Neural cell (in vitro differentiated cells): Measurements from ENCODE around the gene MED13L.

Experiments used
- CTCF ChIP-seq: fragments of 450-650 bp; IDR thresholded peaks from 2 replicates; pipeline ENCODE4 v1.5.1; 2014; ENCODE audit warnings: antibody characterized with exemption, mild to moderate bottlenecking, moderate library complexity; ENCODE audit not compliant: poor library complexity, severe bottlenecking
- EP300 ChIP-seq: fragments of 450-650 bp; conservative IDR thresholded peaks from 2 replicates; pipeline ENCODE4 v1.6.1; 2014; ENCODE audit warnings: antibody characterized with exemption, mild to moderate bottlenecking, moderate library complexity; ENCODE audit not compliant: poor library complexity, severe bottlenecking
- EZH2 ChIP-seq: fragments of 200-600, 300-800 bp; shearing (Covaris generic), sonication (generic); IDR thresholded peaks from 2 replicates; pipeline ENCODE4 v1.6.1; 2014; ENCODE audit warnings: antibody characterized with exemption, low read length, borderline replicate concordance, mild to moderate bottlenecking; ENCODE audit not compliant: insufficient read depth, poor library complexity, severe bottlenecking
- MXI1 ChIP-seq: fragments of 450-650 bp; conservative IDR thresholded peaks from 2 replicates; pipeline ENCODE4 v1.6.1; 2014; ENCODE audit warnings: antibody characterized with exemption, mild to moderate bottlenecking; ENCODE audit not compliant: poor library complexity, severe bottlenecking
- POLR2AphosphoS5 ChIP-seq: IDR thresholded peaks from 2 replicates; pipeline ENCODE4 v1.6.1; 2012
- RAD21 ChIP-seq: fragments of 450-650 bp; conservative IDR thresholded peaks from 2 replicates; pipeline ENCODE4 v1.6.1; 2014; ENCODE audit warnings: antibody characterized with exemption, mild to moderate bottlenecking, moderate library complexity
- SMC3 ChIP-seq: fragments of 450-650 bp; conservative IDR thresholded peaks from 2 replicates; pipeline ENCODE4 v1.6.1; 2014; ENCODE audit warnings: antibody characterized with exemption, mild to moderate bottlenecking, moderate library complexity; ENCODE audit not compliant: poor library complexity
- TAF1 ChIP-seq: IDR thresholded peaks from 2 replicates; pipeline ENCODE4 v1.6.1; 2012; ENCODE audit warnings: low read depth
- TF ChIP-seq, protein P1 (sequence below): IDR thresholded peaks from 2 replicates; pipeline ENCODE4 v1.6.1; 2012; ENCODE audit warnings: borderline replicate concordance

- no peak for TF ChIP-seq TAF1
- TF ChIP-seq CTCF: no peak
- TF ChIP-seq POLR2AphosphoS5: no peak
- no peak for TF ChIP-seq EZH2
- TF ChIP-seq MXI1: no peak
- no peak for TF ChIP-seq RAD21
- TF ChIP-seq, protein P1, sequence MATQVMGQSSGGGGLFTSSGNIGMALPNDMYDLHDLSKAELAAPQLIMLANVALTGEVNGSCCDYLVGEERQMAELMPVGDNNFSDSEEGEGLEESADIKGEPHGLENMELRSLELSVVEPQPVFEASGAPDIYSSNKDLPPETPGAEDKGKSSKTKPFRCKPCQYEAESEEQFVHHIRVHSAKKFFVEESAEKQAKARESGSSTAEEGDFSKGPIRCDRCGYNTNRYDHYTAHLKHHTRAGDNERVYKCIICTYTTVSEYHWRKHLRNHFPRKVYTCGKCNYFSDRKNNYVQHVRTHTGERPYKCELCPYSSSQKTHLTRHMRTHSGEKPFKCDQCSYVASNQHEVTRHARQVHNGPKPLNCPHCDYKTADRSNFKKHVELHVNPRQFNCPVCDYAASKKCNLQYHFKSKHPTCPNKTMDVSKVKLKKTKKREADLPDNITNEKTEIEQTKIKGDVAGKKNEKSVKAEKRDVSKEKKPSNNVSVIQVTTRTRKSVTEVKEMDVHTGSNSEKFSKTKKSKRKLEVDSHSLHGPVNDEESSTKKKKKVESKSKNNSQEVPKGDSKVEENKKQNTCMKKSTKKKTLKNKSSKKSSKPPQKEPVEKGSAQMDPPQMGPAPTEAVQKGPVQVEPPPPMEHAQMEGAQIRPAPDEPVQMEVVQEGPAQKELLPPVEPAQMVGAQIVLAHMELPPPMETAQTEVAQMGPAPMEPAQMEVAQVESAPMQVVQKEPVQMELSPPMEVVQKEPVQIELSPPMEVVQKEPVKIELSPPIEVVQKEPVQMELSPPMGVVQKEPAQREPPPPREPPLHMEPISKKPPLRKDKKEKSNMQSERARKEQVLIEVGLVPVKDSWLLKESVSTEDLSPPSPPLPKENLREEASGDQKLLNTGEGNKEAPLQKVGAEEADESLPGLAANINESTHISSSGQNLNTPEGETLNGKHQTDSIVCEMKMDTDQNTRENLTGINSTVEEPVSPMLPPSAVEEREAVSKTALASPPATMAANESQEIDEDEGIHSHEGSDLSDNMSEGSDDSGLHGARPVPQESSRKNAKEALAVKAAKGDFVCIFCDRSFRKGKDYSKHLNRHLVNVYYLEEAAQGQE: no peak
- TF ChIP-seq EP300: no peak
- TF ChIP-seq SMC3: no peak
These were observed 14.8 kb downstream of the MED13L start for GRCh38 chr12:116262741-116263140.
